ENCODE results near the gene LDLRAD3.

Gene LDLRAD3

GRCh38 chr11:36115378-36115801 lies 171.5 kb downstream of the LDLRAD3 start:
- no peak overlapping the region for H3K4me3 ChIP-seq (ENCODE audit: low read length)
- no peak for DNase-seq (ENCODE audit: low read depth)
- TF ChIP-seq, protein P1, sequence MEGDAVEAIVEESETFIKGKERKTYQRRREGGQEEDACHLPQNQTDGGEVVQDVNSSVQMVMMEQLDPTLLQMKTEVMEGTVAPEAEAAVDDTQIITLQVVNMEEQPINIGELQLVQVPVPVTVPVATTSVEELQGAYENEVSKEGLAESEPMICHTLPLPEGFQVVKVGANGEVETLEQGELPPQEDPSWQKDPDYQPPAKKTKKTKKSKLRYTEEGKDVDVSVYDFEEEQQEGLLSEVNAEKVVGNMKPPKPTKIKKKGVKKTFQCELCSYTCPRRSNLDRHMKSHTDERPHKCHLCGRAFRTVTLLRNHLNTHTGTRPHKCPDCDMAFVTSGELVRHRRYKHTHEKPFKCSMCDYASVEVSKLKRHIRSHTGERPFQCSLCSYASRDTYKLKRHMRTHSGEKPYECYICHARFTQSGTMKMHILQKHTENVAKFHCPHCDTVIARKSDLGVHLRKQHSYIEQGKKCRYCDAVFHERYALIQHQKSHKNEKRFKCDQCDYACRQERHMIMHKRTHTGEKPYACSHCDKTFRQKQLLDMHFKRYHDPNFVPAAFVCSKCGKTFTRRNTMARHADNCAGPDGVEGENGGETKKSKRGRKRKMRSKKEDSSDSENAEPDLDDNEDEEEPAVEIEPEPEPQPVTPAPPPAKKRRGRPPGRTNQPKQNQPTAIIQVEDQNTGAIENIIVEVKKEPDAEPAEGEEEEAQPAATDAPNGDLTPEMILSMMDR (conservative IDR thresholded peaks at IDR 0.05; ENCODE audit: low read length) = no peak

GRCh38 chr11:36116161-36116560 lies 172.3 kb downstream of the LDLRAD3 start:
- H3K4me3 ChIP-seq (ENCODE audit: low read length) = no peak overlapping the region
- TF ChIP-seq, protein P1 (conservative IDR thresholded peaks at IDR 0.05; ENCODE audit: low read length) = no peak

GRCh38 chr11:36118084-36118483 lies 174.2 kb downstream of the LDLRAD3 start:
- DNase-seq (ENCODE audit: low read depth) = no peak
- no peak overlapping the region for H3K4me3 ChIP-seq (ENCODE audit: low read length)
- TF ChIP-seq, protein P1 (conservative IDR thresholded peaks at IDR 0.05; ENCODE audit: low read length) = no peak

More at GRCh38 chr11:36116161-36116560, 172.3 kb downstream of the LDLRAD3 start:
- DNase-seq (ENCODE audit: low read depth) = no peak

GRCh38 chr11:36119300-36119699 lies 175.4 kb downstream of the LDLRAD3 start:
- TF ChIP-seq, protein P1 (conservative IDR thresholded peaks at IDR 0.05; ENCODE audit: low read length) = 0 out of 2 replicates have a peak, but pooled peaks have one; percentile 11
- no peak overlapping the region for H3K4me3 ChIP-seq (ENCODE audit: low read length)
- DNase-seq (ENCODE audit: low read depth) = no peak

DNA sequence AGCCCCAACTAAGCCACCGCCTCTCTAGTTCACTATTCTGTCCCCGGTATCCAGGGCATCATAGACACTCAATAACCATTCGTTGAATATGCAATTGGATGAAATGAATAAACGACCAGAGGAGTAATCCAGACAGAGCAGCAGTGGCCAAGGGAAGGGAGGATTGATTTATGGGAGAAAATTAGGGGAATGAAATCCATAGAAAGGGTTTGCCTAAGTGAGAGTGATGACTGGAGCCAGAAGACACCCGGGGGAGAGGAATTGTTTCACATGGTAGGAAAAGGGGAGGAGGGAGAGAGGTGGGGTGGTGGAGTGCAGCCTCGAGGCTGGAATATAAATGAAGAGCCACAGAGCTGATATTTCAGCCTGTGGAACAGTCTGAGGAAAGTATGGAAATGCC lies 177.2 kb downstream of the LDLRAD3 start:
- DNase-seq (ENCODE audit: low read depth) = no peak
- TF ChIP-seq, protein P1 (conservative IDR thresholded peaks at IDR 0.05; ENCODE audit: low read length) = no peak

DNA sequence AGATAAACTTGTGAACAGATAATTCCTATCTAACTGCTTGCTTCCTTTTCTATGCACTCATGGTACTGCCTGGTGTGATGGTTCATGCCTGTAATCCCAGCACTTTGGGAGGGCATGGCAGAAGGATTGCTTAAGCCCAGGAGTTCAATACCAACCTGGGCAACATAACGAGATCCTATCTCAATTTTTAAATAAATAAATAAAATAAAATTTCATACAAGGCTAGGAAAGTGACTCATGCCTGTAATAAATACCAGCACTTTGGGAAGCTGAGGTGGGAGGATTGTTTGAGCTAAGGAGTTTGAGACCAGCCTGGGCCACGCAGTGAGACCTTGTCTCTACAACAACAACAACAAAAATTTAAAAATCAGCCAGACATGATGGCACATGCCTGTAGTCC lies 178.8 kb downstream of the LDLRAD3 start:
- TF ChIP-seq, protein P1 (conservative IDR thresholded peaks at IDR 0.05; ENCODE audit: low read length) = no peak
- H3K4me3 ChIP-seq (ENCODE audit: low read length) = no peak overlapping the region
- DNase-seq (ENCODE audit: low read depth) = no peak

More for the DNA sequence above, 177.2 kb downstream of the LDLRAD3 start:
- no peak overlapping the region for H3K4me3 ChIP-seq (ENCODE audit: low read length)

DNA sequence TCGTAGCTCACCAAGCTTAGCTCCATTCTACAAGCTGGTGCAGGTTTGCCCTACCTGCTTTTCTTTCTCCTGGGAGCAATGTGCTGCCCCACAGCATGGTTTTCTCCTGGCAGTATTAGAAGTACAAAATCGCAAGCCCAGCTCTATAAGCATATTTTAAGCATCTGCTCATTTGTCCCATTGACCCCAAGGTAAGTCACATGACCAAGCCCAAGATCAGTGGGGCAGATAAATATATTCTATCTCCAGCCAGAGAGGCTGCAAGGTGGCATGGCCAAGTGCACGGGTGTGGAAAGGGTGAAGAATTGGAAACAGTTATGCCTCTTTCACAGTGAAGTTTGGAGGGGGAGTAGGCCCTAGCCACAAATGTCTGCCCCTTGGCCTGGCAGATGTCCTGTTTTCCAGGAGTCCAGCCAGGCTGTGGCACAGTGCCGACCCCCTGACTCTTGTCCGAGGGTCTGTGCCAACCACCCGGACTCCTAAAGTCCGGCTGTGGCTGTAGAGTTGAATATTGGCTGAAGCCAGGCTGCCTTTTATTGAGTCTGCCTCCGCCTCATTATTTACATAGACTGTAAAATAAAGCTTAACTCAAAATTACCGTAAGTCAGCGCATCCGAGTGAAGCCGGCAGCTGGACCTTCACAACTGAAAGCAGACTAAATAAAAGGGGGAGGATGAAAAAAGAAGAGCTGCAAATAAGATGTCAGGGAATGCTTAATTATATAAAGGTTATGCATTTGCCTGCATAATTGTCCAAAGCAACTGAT lies 179.7 kb downstream of the LDLRAD3 start:
- TF ChIP-seq, protein P1 (conservative IDR thresholded peaks at IDR 0.05; ENCODE audit: low read length) = no peak
- no peak for DNase-seq (ENCODE audit: low read depth)
- H3K4me3 ChIP-seq (ENCODE audit: low read length) = no peak overlapping the region
